Measurements from ENCODE around the gene FASTKD2.

Gene FASTKD2

DNA sequence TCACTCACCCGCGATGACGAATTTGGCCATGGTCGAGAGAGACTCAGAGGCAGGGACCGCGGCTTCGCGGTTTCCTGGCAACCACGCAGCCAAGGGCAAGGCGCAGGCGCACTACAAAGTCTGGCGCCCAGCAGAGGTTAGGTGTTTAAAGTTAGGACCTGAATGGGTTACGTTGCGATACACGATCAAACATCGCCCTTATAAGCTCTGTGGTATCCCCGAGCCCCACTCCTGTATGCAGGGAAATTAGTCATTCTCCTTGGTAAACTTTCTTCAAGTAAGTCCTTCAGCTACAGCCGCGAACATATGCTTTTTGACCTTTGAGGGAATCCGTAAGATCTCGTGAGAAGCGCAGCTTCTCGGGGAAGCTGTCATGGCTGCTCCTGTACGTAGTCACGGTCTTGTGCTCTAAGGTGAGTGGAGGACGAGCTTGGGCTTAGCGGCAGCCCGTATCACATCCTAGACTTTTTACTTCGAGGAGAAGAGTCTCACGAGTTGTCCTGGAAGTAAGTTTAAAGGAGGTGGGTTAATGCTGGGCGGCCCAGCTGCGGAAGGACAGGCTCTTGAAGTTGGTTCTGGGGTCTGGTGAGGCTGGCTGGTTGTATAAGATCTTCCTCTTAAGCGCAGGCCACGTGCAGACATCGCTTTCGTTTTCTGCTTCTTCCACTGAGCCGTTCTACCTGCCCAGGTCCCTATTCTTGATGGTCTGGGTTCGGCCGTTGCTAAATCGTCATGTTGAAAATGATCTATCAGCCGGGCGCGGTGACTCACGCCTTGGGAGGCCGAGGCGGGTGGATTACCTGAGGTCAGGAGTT lies at the start of gene FASTKD2, which contains the start of gene MDH1B:
TSS of gene FASTKD2 (plus strand) at position 365 of the 815 bp plus-strand sequence. CDS start 1,088 bp downstream, outside the sequence.
TSS of gene MDH1B (minus strand) at position 87 of the 815 bp plus-strand sequence. CDS start at position 30, 57 bp downstream.
- DNase-seq, result peak; percentile 87

DNA sequence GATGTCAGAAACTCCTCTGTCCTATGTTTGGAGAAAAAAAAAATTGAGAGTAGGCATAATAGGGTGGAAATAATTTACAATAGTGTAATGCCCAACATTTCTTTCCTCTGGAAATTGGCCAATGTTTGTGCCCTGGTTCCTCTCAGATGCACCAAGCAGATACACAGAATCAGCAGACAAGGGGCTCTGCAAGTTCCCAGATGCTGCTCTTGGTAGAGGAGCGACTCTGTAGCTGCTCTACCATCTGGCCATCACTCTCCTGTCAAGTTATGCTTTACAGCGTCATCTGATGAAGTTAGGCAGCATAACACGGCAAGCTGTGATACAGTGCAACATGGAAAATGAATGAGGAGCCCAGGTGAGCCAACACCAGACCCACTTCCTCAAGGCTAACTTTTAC lies 48.8 kb upstream of the FASTKD2 start:
- DNase-seq, result no peak

GRCh38 chr2:206718296-206718695 lies 47.1 kb upstream of the FASTKD2 start, which contains the start of gene DYTN:
Gene DYTN (minus strand): TSS chr2:206718396. CDS start chr2:206718279, 117 bp downstream.
- no peak for DNase-seq

DNA sequence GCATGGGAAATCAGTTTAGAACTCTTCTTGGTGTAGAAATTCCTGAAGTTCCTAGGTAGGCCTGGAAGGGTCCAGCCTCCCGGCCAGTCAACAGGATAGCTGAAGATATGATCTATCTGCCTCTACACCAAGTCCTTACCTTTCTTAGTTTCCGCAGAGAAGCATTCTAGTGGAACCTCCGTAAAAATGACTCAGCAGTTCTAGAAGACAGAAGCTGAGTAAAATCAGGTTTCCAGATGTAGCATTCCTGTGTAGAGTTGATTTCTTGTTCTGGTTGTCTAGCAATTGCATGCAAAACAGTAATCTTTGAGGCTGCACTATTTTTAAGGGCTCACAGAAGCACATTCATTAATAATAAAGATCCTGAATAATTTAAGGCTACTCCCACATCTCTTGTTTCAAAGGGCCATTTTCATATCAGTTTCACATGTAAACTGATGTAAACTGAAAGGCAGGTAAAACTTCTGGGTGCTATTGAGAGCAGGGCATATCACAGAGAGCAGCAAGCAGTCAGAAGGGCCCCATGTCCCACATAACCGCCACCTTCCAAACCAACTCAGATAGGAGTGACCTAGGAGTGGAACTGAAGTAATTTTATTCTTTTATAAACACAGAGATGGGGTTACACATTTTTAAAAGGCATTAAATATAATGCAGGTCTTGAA lies 44.0 kb upstream of the FASTKD2 start:
- DNase-seq, result peak; percentile 11

- no peak for DNase-seq
These were observed 42.1 kb upstream of the FASTKD2 start for GRCh38 chr2:206723288-206723687.

DNA sequence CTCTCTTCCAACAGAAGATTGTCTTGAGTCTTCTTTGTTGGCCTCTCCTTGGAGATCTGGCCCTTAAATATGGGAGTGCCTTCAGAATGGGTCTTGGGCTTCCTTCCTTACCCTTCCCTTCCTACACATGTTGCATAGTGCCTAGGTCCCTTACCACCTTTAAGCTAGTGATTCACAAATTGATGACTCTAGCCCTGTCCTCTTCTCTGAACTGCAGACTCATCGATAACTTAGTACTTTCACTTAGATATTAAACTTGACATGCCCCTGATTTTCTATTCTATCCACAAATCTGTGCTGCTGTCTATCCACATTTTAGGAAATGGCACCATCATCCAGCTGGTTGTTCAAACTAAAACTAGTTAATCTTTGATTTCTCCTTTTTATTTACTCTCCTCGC lies 38.1 kb upstream of the FASTKD2 start:
- no peak for DNase-seq

- DNase-seq, result no peak
These were observed 36.9 kb upstream of the FASTKD2 start for GRCh38 chr2:206728277-206729199.

- no peak for DNase-seq
These were observed 32.1 kb upstream of the FASTKD2 start for GRCh38 chr2:206733341-206733740.

- no peak for DNase-seq
These were observed 28.5 kb upstream of the FASTKD2 start for GRCh38 chr2:206736935-206737334.

- no peak for DNase-seq
These were observed 26.1 kb upstream of the FASTKD2 start for GRCh38 chr2:206739271-206739670.

DNA sequence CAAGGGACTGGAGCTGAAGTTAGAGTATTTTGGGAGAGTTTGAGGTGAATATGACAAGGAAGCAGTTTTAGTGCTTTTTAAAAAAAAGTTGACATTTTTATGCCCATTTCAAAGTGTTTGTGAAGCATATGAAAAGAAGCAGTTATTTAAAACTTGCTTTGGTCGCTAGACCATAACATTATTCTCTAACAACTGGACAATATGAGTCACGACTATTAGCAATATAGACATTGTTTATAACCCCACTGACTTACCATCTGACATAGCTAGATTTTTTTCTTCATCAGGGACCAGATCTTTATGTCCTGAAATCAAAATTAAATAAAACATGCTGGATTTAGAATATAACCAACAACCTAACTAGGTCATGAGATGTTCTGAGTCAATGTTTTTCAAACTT lies 24.6 kb upstream of the FASTKD2 start:
- DNase-seq, result no peak

- no peak for DNase-seq
These were observed 8.6 kb upstream of the FASTKD2 start for GRCh38 chr2:206756816-206757215.

DNA sequence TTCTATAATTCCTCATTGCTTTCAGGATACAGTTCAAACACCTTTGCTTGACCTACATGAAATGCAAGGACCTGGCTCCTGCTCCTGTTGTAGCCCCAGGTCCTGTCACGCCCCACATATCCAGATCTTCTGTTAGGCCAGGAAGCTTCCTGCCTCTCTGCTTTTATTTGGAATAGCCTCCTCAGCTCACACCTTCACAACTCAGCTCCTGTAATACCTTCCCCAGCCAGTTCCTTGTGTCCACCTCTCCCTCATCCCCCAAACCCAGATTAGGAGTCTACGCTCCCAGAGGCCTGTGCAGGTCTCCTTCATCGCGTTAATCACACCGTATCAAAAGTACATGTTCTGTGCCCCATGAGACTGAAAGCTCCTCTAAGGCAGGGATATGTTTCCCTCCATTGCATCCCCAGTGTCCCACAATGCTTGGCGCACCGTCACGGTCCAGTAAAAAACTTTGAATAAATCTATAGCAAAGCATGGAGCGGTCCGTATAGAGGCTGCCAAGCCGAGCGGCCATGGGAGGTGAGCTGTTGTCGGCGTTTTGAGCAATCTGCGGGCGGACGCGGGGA lies 649 bp upstream of the FASTKD2 start:
- DNase-seq, result no peak

GRCh38 chr2:206766057-206766930 lies 888 bp downstream of the FASTKD2 start:
- DNase-seq, result no peak

DNA sequence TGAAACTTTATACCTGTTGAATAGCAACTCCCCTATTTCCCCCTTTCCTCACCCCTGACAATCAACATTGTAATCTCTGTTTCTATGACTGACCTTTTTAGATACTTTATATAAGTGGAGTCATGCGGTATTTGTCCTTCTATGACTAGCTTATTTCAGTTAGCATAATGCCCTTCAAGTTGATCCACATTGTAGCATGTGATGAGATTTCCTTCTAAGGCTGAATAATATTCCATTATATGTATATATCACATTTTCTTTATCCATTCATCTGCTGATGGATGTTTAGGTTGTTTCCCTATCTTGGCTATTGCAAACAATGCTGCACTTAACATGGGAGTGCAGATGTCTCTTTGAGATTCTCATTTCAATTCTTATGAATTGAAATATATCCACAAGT lies 9.5 kb downstream of the FASTKD2 start:
- DNase-seq, result no peak

DNA sequence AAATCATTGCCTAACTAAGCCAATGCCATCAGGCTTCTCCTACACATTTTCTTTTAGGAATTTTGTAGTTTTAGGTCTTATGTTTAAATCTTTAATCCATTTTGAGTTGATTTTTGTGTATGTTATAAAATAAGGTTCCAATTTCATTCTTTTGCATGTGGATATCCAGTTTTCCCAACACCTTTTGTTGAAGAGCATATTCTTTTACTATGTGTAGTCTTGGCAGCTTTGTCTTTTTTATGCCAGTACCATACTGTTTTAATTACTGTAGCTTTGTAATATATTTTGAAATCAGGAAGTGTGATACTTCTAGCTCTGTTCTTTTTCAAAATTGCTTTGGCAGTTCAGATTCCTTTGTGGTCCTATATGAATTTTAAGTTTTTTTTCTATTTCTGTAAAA lies 11.0 kb downstream of the FASTKD2 start:
- no peak for DNase-seq

DNA sequence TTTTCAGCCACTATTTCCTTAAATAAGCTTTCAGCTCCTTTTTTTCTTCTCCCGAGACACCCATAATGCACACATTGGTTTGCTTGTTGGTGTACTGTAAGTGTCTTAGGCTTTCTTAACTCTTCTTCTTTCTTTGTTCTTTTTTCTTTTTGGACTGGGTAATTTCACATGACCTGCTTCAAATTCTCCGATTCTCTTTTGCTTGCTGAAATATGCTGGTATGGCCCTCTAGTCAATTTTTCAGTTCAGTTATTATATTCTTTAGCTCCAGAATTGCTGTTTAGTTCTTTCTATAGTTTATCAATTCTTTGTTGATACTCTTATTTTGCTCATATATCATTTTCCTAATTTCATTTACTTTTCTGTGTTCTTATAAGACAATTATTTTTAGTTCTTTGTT lies 15.3 kb downstream of the FASTKD2 start:
- no peak for DNase-seq

GRCh38 chr2:206783718-206784117 lies 18.3 kb downstream of the FASTKD2 start:
- DNase-seq, result peak; percentile 15

DNA sequence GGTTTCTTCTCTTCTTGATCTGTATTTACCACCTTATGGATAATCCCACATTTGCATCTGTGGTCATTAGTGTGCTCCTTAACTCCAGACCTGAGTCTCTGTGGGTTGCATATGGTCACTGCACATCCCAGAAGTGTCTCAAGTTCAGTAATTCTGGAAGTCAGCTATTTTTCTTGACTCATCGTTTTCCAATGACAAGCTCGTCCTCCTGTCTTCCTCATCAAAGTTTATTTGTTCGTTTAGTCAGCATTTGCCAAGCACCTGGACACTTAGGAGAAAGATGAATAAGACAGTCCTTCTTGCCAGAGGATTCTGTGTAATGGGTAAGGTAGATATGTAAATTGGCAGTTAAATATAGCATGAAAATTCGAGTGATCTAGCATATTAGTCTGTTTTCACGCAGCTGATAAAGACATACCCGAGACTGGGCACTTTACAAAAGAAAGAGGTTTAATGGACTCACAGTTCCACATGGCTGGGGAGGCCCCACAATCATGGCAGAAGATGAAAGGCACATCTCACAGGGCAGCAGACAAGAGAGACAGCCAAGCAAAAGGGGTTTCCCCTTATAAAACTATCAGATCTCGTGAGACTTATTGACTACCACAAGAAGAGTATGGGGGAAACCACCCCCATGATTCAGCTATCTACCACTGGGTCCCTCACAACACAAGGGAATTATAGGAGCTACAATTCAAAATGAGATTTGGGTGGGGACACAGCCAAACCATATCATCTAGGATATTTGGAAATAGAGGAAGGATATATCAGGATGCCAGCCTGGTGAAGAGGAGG lies 19.4 kb downstream of the FASTKD2 start:
- DNase-seq, result no peak

DNA sequence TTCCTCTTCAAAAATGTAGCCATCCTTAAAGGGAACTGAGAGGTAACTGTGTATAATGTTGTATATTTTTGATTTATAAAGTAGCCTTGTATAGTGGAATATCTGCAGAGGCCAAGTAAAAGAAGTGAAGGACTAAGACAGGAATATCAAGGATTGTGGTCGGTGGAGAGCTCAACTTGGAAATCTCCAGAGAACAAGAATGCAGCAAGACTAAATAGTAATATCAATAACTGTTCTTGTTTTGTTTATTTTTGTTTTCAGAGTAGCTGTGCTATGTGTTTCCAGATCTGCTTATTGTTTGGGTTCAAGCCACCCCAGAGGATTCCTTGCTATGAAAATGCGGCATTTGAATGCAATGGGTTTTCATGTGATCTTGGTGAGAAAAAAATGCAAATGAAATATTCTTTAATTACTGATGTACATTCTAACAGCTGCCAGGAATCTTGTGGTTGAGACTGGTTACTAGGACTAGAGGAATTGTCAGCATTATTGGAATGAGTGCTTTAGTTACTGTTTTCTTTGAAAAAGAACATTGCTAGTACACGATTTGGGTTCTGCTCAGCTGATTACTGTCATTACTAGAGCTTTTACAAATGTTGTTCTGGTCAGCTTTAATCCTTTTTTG lies 25.0 kb downstream of the FASTKD2 start:
- no peak for DNase-seq

All from RPMI8226 (cell line).